Measurements from ENCODE around the gene DDAH2. TPM values are rescaled to one million over a fixed set of nuclear protein-coding genes. Genes with fewer than 3 reads are reported as not detected.

Gene DDAH2
- total and polyA plus RNA-seq, 8 donors: 33.3 to 133 (median 65.8) TPM

DNA sequence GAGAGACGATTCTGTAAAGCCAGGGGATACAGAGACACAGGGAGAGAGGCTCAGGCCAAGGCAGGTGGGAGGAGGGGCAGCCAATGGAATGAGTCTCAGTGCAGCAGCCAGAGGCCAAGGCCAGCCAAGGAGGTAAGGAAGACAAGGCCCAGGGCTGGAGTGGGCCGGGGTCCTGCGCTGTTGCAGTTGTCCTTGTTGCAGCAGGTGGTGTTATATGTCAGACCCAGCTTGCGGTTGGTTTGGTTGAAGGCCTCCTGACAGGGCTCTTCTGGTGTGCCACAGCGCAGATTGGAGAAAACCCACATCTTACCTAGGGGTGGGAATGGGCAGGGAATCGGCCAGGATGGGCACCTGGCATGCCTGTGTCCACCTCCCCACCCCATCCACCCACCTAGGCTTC, 10.1 kb downstream of the DDAH2 start:
- Histone ChIP-seq H3K27ac (no peak overlapping the region), H3K36me3 (no peaks in the 10 kb centered on the region)

DNA sequence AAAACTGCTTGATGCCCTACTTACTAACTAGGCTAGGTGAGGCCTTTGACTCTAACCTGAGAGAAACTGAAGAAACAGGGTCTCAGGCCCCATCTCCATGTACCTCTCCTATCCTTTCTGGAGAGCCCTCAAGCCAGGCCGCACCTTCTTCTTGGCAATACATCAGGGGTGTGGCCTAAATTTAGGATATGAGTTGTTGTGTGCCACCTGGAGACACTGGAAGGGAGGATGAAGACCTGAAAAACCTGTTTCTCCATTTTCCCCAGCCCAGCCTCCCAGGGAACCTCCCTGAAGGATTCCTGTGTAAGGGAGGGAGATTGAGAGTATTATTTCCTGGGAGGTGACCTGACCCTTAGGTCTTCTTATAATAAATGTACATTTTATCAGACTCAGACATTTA, 10.8 kb downstream of the DDAH2 start:
- intact Hi-C loops (cut with DNase I; ENCODE audit: low total_unique reads): no loop called here
- H3K9me3 ChIP-seq: no peaks in the 10 kb centered on the region
- no peaks in the 10 kb centered on the region for H3K36me3 ChIP-seq
- no peak overlapping the region for H3K27ac ChIP-seq
- 23 to 64% (median 42%) methylated on average over 1 of the region's 1 CpG for WGBS, 5 donors
- peaks cover 0 to 15% (median 12%) of the 10 kb centered on the region in 4 donors for H3K4me1 ChIP-seq
- peak; percentile 64 to 75 for DNase-seq
- no peak overlapping the region for H3K4me3 ChIP-seq
- no peak for TF ChIP-seq POLR2AphosphoS5 (IDR thresholded peaks at IDR 0.05)
- TF ChIP-seq, protein P1, sequence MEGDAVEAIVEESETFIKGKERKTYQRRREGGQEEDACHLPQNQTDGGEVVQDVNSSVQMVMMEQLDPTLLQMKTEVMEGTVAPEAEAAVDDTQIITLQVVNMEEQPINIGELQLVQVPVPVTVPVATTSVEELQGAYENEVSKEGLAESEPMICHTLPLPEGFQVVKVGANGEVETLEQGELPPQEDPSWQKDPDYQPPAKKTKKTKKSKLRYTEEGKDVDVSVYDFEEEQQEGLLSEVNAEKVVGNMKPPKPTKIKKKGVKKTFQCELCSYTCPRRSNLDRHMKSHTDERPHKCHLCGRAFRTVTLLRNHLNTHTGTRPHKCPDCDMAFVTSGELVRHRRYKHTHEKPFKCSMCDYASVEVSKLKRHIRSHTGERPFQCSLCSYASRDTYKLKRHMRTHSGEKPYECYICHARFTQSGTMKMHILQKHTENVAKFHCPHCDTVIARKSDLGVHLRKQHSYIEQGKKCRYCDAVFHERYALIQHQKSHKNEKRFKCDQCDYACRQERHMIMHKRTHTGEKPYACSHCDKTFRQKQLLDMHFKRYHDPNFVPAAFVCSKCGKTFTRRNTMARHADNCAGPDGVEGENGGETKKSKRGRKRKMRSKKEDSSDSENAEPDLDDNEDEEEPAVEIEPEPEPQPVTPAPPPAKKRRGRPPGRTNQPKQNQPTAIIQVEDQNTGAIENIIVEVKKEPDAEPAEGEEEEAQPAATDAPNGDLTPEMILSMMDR (IDR thresholded peaks at IDR 0.05): no peak
- TF ChIP-seq POLR2A (IDR thresholded peaks at IDR 0.05): no peak
- no peak for TF ChIP-seq EP300 (IDR thresholded peaks at IDR 0.05)
- H3K27me3 ChIP-seq: no peaks in the 10 kb centered on the region

More for the DNA sequence above, 10.1 kb downstream of the DDAH2 start:
- Histone ChIP-seq H3K9me3 (no peaks in the 10 kb centered on the region), H3K4me1 (peaks cover 0 to 15% (median 12%) of the 10 kb centered on the region in 4 donors), H3K4me3 (no peak overlapping the region), H3K27me3 (no peaks in the 10 kb centered on the region)
- intact Hi-C loops (cut with DNase I; ENCODE audit: low total_unique reads): no loop called here
- TF ChIP-seq EP300 (IDR thresholded peaks at IDR 0.05) (no peak), POLR2AphosphoS5 (IDR thresholded peaks at IDR 0.05) (no peak), POLR2A (IDR thresholded peaks at IDR 0.05) (no peak)
- TF ChIP-seq, protein P1 (IDR thresholded peaks at IDR 0.05): no peak
- WGBS, 5 donors: 74 to 85% (median 83%) methylated on average over 6 of the region's 6 CpGs
- DNase-seq: no peak

DNA sequence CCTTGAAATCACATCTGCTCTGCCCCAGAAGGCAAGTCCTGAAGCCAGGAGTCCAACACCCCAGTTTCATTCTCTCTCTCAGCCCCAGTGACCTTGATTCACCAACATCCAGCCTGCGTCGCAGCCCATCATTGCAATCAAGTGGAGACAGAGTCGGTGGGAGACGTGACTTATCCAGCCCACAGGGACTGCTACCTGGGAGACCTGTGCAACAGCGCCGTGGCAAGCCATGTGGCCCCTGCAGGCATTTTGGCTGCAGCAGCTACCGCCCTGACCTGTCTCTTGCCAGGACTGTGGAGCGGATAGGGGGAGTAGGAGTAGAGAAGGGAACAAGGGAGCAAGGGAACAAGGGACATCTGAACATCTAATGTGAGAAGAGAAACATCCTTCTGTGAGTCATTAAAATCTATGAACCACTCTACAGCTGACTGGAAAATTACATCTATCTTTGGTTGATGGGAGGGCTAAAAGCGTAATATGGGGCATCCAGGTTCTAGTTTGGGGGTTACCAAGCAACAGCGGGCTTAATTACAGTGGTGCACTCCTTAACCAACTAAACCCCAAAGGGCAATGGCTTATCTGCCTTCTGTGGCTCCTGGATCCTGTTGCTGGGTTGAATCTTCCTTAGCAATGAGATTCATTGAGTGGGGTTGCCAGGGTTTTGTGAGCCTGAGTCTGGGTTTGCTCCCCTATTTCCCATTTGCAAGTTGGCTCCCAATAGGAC, 11.4 kb downstream of the DDAH2 start:
- Histone ChIP-seq H3K9me3 (no peaks in the 10 kb centered on the region), H3K4me1 (peaks cover 0 to 15% (median 12%) of the 10 kb centered on the region in 4 donors), H3K4me3 (no peak overlapping the region), H3K27me3 (no peaks in the 10 kb centered on the region), H3K27ac (no peak overlapping the region), H3K36me3 (no peaks in the 10 kb centered on the region)
- TF ChIP-seq EP300 (IDR thresholded peaks at IDR 0.05): no peak
- TF ChIP-seq, protein P1 (IDR thresholded peaks at IDR 0.05): no peak
- intact Hi-C loops (cut with DNase I; ENCODE audit: low total_unique reads): no loop called here
- DNase-seq: peak in 1 of 2 donors; percentile 60
- WGBS, 5 donors: 62 to 74% (median 67%) methylated on average over 10 of the region's 10 CpGs

DNA sequence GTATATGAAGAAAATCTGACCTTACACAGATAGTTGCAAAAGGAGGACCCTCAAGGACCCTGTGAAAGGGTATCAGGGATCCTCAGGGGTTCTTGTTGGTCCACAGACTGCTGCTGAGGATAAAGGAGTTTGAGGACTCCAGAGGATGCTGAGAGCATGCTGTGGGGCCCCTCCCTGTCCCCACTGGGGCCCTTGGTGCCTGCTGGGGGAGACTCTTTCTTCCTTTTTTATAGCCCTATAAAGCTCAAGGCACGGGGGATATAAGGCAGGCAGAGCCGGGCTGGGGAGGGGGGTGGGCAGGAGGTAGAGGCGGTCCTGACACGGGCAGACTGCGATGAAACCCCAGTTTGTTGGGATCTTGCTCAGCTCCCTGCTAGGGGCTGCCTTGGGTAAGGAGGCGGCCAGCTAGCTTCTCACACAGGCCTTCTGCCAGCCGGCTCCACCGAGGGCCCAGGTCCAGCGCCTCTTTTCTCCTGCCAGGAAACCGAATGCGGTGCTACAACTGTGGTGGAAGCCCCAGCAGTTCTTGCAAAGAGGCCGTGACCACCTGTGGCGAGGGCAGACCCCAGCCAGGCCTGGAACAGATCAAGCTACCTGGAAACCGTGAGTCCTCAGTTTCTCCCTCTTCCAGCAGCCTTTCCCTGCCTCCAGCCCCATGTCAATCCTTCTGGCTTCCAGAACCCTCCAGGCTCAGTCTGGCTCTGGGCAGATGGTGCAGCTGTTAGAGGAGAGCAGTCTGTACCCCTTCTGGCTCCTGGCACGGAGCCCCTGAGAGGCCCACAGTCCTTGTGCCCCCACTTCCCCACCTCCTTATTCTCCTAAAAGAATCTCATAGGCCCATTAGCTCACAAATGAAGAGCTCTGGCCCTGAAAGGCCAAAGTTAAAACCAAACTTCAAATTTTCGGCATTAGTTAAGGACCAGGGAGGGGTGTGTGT, 13.8 kb downstream of the DDAH2 start, which contains the start of gene LY6G6D:
Gene LY6G6D, plus strand, starts transcription at position 327 of the 937 bp plus-strand sequence. Its CDS starts 8 bp downstream, at position 335.
- Histone ChIP-seq H3K27ac (no peak within 1 kb of the TSS), H3K4me3 (no peak within 1 kb of the TSS)
- intact Hi-C loops (cut with DNase I; ENCODE audit: low total_unique reads): no loop called here

More for the DNA sequence above, 13.8 kb downstream of the DDAH2 start, which contains the start of gene LY6G6D:
- Histone ChIP-seq H3K4me1 (peaks cover 0 to 25% (median 12%) of the 10 kb centered on the region in 4 donors), H3K9me3 (no peaks in the 10 kb centered on the region), H3K27me3 (peaks cover 0 to under 1% (median 0%) of the 10 kb centered on the region in 3 donors), H3K36me3 (no peaks in the 10 kb centered on the region)
- DNase-seq: peak in 1 of 2 donors; percentile 24
- WGBS, 5 donors: 63 to 86% (median 83%) methylated on average over 11 to 16 of the region's 16 CpGs
- TF ChIP-seq, protein P1 (IDR thresholded peaks at IDR 0.05): no peak
- TF ChIP-seq POLR2AphosphoS5 (IDR thresholded peaks at IDR 0.05) (no peak), EP300 (IDR thresholded peaks at IDR 0.05) (no peak), POLR2A (IDR thresholded peaks at IDR 0.05) (no peak)

Data from stomach (tissue), 9 donors.